GM21825 (cell line): Measurements from ENCODE around the gene SMIM5.

ENCODE experiments used
- ATAC-seq: cut with Tn5 transposase; IDR thresholded peaks from one replicate; pipeline ENCODE4 v1.9.1; 2021; ENCODE audit warnings: mild to moderate bottlenecking, moderate library complexity; ENCODE audit not compliant: unreplicated experiment

Gene SMIM5

GRCh38 chr17:75602644-75603043 lies 30.6 kb upstream of the SMIM5 start:
- ATAC-seq: no peak

DNA sequence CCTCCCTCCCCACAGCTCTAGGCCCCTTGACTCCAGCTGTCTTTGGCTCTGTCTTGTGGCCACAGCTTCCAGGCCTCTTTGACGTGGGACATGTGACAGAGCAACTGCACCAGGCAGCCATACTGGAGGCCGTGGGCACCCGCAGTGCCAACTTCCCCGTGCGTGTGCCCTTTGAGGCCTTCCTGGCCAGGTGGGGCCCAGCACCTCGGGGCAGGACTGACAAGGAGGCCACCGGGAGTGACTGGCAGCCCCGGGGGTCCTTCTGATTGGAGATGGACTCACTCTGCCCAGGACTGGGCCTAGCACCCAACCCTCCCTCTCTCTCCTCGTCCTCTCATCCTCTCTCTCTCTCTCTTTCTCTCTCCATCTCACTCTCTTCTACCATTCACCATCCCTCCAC lies 30.1 kb upstream of the SMIM5 start:
- ATAC-seq: no peak

GRCh38 chr17:75604034-75604695 lies 29.1 kb upstream of the SMIM5 start:
- no peak for ATAC-seq

GRCh38 chr17:75605790-75606189 lies 27.4 kb upstream of the SMIM5 start:
- ATAC-seq: no peak

- no peak for ATAC-seq
These were observed 26.1 kb upstream of the SMIM5 start for GRCh38 chr17:75607086-75607485.

DNA sequence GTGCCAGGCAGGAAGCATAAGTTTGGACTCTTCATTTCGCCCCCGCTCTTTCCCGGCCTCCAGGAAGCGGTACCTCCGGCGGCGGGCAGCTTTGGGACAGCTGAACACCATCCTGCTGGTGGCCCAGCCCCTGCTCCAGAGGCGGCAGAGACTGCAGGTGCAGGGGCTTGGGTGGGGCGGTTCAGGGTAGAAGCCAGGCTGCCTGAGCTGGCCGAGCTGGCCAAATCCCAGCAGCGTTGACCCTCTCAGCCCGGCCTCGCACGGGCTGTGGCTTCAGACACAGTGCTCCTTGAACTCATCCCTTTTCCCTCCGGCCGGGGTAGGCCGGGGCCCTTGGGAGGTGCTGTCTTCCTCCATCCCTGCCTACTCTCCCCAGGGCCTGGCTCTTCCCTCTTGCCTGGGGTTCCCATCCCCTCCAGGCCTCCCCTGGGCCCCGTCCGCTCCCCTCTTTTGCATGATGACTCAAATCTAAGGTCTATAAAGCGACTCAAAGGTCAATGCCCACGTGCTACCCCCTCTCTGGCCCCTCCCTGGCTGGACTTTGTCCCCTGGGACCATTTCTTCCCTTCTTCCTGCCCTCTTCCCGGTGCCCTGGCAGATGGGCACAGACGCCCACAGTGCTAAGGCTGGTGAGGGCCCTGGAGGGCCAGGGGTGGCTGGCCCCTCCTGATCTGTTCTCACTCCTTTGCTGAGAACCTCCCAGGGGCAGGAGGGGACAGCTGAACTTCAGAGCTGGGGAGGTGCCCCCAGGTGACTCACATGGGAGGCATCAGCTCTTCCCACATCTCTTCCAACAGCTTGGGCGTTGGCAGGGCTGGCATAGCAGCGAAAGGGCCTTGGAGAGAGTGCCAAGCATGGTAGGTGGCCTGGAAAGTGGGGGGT lies 22.9 kb upstream of the SMIM5 start:
- ATAC-seq: no peak

DNA sequence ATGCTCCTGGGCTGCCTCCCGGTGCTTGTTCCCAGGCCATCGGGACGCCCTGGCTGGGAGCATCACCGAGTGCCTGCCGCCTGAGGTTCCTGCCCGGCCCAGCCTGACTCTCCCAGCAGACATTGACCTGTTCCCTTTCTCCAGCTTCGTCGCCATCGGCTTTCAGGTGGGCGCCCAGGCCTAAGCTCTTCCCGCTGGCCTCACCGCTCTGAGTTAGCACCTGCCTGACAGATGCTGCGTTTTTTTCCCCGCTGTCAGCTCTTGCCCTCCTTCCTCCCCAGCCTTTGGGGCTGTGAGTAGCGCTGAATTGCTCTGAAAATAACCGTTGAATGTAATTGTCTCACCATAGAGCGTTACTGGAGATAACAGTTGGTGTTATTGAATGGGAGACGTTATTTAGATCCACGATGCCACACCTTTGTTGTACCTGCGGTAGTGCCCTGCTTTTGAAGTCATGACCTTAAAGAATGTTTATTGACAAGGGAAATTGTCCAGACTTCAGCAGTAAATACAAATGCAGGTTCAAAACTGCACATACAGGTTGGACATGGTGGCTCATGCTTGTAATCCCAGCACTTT lies 21.3 kb upstream of the SMIM5 start:
- no peak for ATAC-seq

- ATAC-seq: no peak
These were observed 20.2 kb upstream of the SMIM5 start for GRCh38 chr17:75612906-75613626.

GRCh38 chr17:75614006-75614405 lies 19.2 kb upstream of the SMIM5 start:
- ATAC-seq: no peak

GRCh38 chr17:75614556-75615270 lies 18.5 kb upstream of the SMIM5 start:
- ATAC-seq: no peak

DNA sequence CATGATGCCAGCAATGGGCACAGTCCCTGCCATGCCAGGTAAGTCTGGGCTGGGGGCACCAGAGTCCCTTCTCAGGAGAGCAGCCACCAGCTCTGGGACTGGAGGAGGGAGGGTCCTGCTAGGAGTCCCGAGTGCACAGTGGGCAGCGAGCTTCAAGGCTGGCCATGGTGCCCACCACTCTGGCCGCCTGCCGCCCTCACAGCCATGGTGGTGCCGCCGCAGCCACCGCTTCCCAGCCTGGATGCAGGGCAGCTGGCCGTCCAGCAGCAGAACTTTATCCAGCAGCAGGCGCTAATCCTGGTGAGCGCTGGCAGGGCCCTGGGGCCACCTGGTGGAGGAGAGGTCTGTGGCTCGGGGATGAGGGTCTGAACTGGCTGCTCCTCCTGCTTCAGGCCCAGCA lies 17.9 kb upstream of the SMIM5 start:
- ATAC-seq: no peak

DNA sequence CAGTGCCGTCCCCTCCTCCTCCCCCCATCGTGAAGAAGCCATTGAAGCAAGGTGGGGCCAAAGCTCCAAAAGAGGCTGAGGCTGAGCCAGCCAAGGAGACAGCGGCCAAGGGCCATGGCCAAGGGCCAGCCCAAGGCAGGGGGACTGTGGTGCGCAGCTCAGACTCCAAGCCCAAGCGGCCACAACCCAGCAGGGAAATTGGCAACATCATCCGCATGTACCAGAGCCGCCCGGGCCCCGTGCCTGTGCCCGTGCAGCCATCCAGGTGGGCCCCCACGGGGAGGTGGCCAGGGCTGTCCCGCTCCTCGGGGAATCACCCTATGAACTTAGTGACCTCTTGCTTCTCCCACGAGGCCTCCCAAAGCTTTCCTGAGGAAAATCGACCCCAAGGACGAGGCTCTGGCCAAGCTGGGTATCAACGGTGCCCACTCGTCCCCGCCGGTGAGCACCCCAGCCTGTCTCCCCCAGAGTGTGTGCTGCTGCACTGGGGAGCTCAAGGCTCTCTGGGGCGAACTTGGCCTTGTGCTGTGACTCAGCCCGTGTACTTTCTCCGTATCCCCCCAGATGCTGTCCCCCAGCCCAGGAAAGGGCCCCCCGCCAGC lies 16.6 kb upstream of the SMIM5 start:
- no peak for ATAC-seq

GRCh38 chr17:75617218-75617617 lies 16.0 kb upstream of the SMIM5 start:
- ATAC-seq: no peak

DNA sequence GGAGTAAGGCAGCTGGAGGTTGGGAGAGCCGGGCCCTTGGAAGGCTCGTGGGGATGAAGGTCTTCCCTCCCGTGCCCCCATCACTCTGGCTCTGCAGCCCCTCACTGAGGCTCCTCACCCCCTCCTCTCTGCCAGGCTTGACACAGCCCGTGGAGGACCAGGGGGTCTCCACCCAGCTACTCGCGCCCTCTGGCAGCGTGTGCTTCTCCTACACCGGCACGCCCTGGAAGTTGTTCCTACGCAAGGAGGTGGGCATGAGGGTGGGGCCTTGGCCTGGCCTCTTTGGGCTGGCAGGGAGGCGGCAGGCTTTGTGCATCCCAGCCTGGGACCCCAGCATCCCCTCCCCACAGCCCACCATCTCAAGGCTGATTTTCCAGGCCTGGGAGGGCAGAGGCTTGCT lies 15.6 kb upstream of the SMIM5 start:
- no peak for ATAC-seq

- ATAC-seq: no peak
These were observed 13.5 kb upstream of the SMIM5 start for GRCh38 chr17:75619506-75620431.

DNA sequence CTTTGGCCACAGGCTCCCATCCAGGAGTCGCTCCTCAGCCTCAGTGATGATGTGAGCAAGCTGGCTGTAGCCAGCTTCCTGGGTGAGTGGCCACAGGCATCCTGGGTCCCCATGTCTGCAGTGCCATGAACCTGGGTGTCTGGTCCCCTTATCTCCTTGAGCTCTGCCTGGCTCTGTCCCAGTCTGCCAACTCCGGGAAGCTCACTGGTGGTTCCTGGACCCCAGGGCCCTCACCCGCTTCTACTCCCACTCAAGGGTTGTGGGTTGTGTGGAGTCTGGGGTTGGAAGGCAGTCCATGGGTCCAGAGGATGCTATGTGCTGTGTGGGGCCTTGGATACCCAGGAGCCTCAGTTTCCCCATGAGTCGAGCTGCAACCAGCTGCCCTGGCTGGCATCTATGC lies 11.7 kb upstream of the SMIM5 start:
- ATAC-seq: no peak

DNA sequence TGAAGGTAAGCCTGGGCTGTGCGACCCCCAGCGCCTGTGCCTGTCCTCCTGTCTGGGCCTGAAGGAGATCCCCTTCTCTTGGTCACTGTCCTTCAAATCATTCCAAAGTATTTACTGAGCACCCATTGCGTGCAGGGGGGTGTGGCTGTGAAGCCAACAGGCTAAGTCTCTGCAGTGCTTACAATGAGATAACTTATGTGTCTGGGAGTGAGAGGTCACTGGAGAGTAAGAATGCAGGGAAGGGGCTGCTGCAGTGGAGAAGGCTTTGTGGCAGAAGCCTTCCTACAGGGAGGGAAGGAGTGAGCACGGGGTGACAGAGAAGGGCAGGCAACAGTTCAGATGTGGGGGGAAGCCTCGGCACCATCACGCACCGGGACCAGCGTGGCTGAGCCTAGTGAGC lies 11.2 kb upstream of the SMIM5 start:
- no peak for ATAC-seq

GRCh38 chr17:75622771-75623273 lies 10.4 kb upstream of the SMIM5 start:
- ATAC-seq: no peak

- no peak for ATAC-seq
These were observed 9.8 kb upstream of the SMIM5 start for GRCh38 chr17:75623386-75623785.
